HCEC 1CT (cell line): ENCODE results near the gene PSMC2.

ENCODE experiments used
- DNase-seq: peaks from one replicate; pipeline ENCODE4 v3.0.0-alpha.2; 2017

The PSMC2 gene

DNA sequence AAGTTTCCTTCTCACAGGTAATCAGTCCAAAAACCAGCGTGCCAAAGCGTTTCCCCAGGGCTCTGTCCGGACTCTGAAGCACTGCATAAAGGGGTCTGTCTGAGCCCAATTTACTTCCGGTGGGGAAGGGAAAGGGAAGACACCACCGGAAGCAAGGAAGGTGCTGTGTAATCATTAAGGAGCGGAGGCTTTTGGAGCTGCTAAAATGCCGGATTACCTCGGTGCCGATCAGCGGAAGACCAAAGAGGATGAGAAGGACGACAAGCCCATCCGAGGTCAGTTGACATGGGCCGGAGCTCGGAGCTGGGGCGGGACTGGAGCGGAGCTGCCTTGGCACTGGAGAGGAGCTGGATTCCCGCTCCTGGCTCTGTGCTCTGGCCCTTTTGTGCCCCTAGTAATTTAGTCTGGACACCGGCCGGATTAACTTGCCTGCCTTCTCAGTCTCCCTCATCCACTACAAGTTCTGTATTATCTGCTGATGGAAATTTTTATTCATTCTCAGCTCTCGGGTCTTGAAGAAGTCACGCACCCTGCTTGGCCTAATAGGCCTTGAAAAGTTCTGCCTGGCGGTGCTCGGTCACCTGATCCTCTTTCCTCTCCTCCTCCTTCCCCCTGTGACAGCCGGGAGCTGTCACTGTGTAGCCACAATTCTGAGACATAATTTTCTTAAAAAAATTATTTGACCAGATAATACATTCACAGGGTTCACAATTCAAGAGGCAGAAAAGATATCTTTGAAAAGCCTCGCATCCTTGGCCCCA is at the start of gene PSMC2:
Gene PSMC2 (plus strand): TSS at position 137 of the 761 bp plus-strand sequence. CDS start 69 bp downstream, at position 206.
- DNase-seq: peak; percentile 91

DNA sequence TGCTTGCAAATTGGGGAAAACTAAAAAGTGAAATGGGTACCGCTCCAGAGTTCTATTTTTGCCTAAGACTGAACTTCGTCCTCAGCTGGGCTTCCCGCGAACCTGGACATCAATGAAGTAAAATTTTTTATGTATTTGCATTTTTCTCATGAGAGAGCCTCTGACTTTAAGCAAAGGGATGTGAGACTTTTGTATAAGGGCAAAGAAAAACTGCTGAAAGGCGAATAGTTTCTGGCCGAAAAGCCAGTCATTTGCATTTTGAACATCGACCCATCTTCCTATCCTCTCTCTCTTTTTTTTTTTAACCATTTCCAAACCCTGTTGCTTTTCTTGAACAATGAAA is 49.6 kb upstream of the PSMC2 start:
- no peak for DNase-seq

- no peak for DNase-seq
Measured at GRCh38 chr7:103299660-103300059, 47.8 kb upstream of the PSMC2 start.

DNA sequence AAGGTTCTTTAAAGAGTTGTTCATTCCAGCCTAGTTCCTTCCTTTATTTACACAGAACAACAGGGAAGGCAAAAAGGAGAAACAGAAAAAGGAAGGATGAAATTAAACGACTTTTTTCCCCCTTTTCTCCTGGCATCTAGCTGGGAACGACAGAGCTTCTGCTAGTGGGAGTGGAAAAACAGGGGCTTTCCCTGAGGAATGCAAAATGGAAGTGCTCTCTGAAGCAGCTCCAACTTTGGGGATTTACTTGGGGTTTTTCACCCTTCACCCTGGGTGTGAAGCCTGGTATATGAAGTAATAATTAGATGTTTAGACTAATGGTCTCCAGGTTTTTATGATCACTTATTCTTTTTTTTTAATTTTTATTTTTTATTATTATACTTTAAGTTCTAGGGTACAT is 46.0 kb upstream of the PSMC2 start:
- DNase-seq: no peak

- no peak for DNase-seq
Measured at GRCh38 chr7:103307503-103308231, 39.8 kb upstream of the PSMC2 start.

DNA sequence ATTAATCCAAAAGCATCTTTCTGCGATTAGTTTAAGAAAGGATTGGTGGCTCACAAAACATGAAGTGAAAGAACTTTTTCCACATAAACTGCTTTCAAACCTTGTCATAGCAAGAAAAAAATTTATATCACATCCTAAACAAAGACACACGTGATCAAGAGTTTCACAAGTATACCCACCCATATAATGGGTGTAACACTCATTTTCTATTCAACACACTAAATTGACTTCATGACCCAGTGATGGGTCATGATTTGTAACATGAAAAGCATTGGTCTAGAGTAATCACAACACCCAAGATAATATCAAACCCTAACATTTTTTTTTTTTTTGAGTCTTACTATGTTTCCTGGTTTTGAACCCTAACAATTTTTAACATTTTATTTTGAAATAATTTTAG is 32.6 kb upstream of the PSMC2 start:
- DNase-seq: no peak

GRCh38 chr7:103316380-103316941 is 31.0 kb upstream of the PSMC2 start:
- no peak for DNase-seq

DNA sequence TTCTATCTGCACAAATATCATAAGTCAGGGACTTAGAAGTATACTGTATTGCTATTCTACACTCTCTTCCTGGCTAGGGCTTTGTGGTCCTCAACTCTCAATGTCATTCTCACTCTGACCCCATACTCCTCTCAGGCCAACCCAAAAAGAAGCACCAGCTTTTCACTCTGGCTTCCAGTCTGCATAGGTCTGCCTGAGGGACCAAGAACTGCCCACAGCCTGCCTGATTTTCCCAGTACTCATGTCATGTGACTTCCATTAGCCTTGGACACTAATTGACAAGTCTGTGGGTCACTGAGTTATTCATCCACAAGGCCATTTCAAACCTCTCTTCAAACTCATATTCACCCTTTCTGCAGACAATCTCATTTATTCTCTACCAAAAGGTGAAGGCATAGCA is 30.4 kb upstream of the PSMC2 start:
- no peak for DNase-seq

- no peak for DNase-seq
Measured at GRCh38 chr7:103325744-103326143, 21.7 kb upstream of the PSMC2 start.

- no peak for DNase-seq
Measured at GRCh38 chr7:103336761-103337160, 10.7 kb upstream of the PSMC2 start.

DNA sequence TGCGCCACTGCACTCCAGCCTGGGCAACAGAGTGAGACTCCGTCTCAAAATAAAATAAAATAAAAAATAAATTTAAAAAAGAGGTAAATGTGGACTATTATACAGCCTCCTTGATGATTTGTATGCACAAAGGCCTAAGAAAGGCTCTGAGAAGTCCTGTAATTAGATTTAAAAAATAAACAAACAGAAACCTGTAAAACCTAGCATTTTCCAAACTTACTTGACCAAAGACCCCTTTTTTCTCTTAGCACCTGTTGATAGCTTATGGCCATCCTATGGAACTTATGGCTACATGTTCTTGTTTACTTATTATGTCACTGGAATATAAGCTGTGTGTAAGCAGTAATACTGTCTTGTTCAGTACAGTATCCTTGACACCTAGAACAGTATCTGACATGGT is 8.6 kb upstream of the PSMC2 start:
- no peak for DNase-seq

DNA sequence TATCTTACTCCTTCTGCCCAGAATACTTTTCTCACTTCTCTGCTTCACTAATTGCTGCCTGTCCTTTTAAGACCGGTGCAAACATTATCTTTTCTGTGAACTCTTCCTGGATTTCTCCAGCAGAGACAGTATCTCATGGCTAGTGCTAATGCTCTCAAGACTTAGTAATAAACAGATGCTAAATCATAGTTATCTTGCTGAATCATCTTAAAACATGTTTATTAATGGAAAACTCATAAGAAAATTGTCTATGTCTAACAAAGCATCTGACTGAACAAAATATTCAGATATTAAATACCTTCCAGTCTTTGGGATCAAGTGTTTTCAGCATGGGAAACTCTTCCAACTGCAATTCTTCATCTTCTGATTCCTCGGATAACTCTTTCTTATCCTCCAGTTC is 6.0 kb upstream of the PSMC2 start:
- DNase-seq: no peak

- DNase-seq: no peak
Measured at GRCh38 chr7:103343332-103343731, 4.1 kb upstream of the PSMC2 start.

GRCh38 chr7:103343758-103344452 is 3.5 kb upstream of the PSMC2 start:
- DNase-seq: peak; percentile 43

DNA sequence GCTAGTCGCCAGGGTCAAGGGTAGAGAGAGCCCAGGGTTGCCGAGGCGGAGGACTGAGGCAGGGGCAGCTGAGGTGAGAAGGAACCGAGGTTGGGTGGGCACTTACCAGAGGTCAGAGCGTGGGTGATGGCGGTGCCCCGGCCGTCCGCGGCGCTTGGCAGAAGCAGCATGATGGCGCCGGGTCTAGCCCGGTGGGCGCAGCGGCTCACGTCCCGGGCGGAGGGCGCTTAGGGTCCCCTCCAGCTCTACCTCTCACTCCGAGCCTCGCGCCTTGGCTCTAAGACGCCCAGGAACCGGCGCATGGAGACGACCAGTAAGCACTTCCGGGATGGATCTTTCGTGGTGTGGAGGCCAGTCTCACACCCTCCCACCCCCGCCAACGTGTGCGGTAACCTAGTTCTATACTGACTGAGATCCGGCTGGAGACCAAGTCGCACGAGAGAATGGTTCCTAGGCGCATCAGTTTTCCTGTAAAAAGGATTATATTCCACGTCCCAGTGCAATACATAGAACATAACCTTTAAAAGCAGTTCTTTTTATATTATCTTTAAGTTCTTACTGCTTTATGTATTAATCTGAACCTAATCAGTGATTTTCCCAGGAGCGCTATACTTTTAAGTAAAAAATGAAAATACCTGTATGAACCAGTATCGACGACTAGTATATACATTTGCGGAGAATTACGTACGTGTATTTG is 2.8 kb upstream of the PSMC2 start, which contains the start of gene DNAJC2:
Gene DNAJC2 (minus strand): TSS at position 315 of the 697 bp plus-strand sequence. CDS start 145 bp downstream, at position 170.
- peak; percentile 94 for DNase-seq

DNA sequence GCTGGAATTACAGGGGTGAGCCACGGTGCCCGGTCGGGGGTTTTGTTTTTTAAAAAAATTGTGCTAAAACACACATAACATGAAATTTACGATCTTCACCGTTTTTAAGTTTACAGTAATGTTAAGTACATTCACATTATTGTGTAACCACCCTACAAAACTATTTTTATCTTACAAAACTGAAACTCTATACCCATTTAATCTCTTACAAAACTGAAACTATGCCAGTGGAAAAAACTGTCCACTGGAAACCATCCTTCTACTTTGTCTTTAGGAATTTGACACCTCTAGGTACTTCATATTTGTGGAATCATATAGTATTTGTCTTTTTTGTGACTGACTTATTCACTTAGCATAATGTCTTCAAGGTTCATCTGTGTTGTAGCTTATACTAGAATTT is 1.0 kb upstream of the PSMC2 start:
- no peak for DNase-seq

- no peak for DNase-seq
Measured at GRCh38 chr7:103348452-103348851, 1.0 kb downstream of the PSMC2 start.

GRCh38 chr7:103348959-103349358 is 1.5 kb downstream of the PSMC2 start:
- no peak for DNase-seq

- no peak for DNase-seq
Measured at GRCh38 chr7:103349805-103350204, 2.4 kb downstream of the PSMC2 start.

DNA sequence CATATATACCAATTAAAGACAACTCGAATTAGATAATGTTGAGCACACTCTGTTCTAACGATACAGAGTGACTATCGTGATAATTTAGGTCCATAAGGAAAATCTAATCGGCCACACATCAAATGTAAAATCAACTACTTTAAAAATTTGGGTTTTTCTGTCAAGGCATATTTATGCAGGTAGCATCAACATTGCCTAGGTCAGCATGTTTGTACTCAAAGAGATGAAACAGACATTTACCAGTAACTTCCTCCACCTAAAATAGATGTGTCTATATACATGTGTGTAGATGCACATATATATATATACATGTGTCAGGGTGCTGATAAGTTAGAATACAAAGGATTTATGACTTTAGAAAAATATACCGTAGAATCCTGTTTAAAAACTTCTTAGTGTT is 22.0 kb downstream of the PSMC2 start:
- DNase-seq: no peak

GRCh38 chr7:103373866-103374643 is 26.6 kb downstream of the PSMC2 start:
- DNase-seq: no peak
